Liver (tissue), 3 donors: ENCODE results near the gene NCAM2.

Experiments used
- ATF3 ChIP-seq: IDR thresholded peaks from 2 replicates; pipeline ENCODE4 v1.6.1; 2016; ENCODE audit warnings: antibody characterized with exemption
- CTCF ChIP-seq: fragments of 150-350 bp; IDR thresholded peaks from 2 replicates; pipeline ENCODE4 v1.5.1; 2017; ENCODE audit warnings: improper control_type of control experiment, low read depth, low read length; ENCODE audit not compliant: missing input control
- TAF1 ChIP-seq: conservative IDR thresholded peaks from 2 replicates; pipeline ENCODE4 v1.6.1; 2016; ENCODE audit warnings: antibody characterized with exemption, mild to moderate bottlenecking
- YY1 ChIP-seq: IDR thresholded peaks from 2 replicates; pipeline ENCODE4 v1.6.1; 2016; ENCODE audit warnings: antibody characterized with exemption, mild to moderate bottlenecking
- donor health status: healthy.
- donor health status: healthy.

GRCh38 chr21:21076051-21076450, 77.8 kb downstream of the NCAM2 start:
- TF ChIP-seq CTCF, result no peak
- TF ChIP-seq TAF1, result no peak
- TF ChIP-seq YY1, result no peak
- TF ChIP-seq ATF3, result no peak
